ENCODE measurements around the gene CNST.

DNA sequence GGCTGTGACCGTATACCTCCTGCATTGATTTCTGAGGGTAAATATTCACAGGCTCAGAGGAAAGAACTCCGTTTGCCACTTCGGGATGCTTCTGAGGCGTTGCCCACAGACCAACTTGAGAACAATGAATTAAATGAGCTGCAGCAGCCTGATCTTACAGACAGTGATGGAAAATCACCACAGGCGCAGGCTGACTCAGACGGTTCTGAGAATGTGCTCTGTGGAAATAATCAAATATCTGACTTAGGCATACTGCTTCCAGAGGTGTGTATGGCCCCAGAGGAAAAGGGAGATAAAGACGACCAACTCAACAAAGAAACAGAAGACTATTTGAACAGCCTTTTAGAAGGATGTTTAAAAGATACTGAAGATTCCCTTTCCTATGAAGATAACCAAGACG, 81.3 kb downstream of the CNST start:
- TF ChIP-seq, protein P1, sequence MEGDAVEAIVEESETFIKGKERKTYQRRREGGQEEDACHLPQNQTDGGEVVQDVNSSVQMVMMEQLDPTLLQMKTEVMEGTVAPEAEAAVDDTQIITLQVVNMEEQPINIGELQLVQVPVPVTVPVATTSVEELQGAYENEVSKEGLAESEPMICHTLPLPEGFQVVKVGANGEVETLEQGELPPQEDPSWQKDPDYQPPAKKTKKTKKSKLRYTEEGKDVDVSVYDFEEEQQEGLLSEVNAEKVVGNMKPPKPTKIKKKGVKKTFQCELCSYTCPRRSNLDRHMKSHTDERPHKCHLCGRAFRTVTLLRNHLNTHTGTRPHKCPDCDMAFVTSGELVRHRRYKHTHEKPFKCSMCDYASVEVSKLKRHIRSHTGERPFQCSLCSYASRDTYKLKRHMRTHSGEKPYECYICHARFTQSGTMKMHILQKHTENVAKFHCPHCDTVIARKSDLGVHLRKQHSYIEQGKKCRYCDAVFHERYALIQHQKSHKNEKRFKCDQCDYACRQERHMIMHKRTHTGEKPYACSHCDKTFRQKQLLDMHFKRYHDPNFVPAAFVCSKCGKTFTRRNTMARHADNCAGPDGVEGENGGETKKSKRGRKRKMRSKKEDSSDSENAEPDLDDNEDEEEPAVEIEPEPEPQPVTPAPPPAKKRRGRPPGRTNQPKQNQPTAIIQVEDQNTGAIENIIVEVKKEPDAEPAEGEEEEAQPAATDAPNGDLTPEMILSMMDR (IDR thresholded peaks at IDR 0.05), result no peak
- TF ChIP-seq EZH2 (IDR thresholded peaks at IDR 0.05) (no peak), EZH2phosphoT487 (IDR thresholded peaks at IDR 0.05) (no peak)

Measured in neural progenitor cell (in vitro differentiated cells).